Measurements from ENCODE around the gene YOD1.

The YOD1 gene

DNA sequence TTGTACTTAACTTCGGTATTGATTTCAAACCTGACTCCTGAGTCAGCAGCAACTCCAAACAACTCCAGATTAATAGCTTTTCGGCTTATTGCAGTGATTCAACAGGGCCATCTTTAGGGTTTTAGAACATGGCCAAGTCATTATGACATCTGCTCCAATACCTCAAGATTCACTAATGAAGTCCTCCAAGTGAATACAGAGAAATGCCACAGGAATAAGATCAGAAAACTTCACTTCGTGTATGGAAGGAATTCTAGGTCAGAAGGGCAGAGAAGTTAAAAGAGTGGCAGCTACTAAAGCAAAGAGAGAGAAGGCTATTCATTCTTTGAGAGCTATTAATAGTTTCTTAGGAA is 10.9 kb downstream of the YOD1 start:
- H3K9me3 Mint-ChIP-seq, result no peaks in the 10 kb centered on the region
- no peak overlapping the region for H3K27ac Mint-ChIP-seq
- ATAC-seq (no peak), DNase-seq (no peak)
- no peaks in the 10 kb centered on the region for H3K27me3 Mint-ChIP-seq
- H3K4me1 Mint-ChIP-seq, result peaks cover 11% of the 10 kb centered on the region
- no peak overlapping the region for H3K4me3 Mint-ChIP-seq

DNA sequence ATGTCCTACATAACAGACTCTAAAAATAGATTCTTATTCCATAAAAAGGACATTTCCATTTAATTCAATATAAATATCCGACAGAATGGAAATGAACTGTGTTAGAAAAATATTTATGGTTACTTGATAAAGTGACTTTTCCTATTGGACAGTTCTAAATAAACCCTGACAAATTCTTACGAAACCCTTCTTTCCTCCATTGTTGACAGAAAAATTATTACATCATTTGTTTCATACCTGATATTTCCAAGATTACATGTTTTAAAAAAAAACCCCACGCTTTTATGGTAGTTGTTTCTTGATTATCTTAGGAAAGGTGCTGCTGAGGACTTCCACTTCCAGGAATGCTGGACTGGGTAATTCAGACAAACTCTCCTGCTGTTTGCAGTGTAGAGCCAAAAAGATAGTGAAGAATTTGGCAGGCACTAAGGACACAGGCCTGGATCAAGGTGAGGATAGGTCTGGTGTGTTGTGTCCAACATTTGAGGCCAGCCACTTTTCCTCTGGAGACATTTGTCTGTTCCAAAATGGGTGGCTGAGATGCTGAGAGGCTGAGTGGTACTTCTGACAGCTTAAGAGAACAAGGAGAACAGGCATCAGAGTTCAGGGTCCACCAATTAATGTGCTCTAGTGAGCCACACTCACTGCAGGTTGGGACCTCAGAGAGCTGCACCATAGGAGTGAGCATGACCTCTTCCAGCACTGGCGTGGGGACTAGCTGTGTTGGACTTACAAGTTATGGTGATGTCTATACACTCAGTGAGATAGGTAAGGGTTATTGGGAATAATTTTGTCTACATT is 11.4 kb downstream of the YOD1 start:
- DNase-seq, result no peak
- Mint-ChIP-seq H3K27ac (no peak overlapping the region), H3K9me3 (no peaks in the 10 kb centered on the region), H3K27me3 (no peaks in the 10 kb centered on the region), H3K4me3 (no peak overlapping the region), H3K4me1 (peaks cover 7% of the 10 kb centered on the region)
- no peak for ATAC-seq

DNA sequence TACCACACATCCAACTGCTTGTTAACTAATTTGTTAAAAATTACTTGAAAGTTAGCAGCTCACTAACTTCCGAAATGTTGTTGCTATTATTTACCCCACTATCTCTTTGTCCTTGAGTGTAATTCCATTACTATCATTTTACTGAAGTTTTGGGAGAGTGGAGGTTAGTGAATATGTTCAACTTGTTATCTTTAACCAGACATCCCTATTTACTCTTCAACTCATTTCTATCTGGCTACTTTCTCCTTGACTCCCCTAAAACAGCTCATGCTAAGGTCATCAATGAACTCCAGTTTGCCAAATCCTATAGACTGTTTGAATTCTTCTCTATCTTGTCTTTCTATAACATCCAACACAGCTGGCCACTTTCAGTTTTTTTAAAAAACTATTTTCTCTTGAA is 14.1 kb downstream of the YOD1 start:
- no peaks in the 10 kb centered on the region for H3K4me1 Mint-ChIP-seq
- ATAC-seq, result no peak

DNA sequence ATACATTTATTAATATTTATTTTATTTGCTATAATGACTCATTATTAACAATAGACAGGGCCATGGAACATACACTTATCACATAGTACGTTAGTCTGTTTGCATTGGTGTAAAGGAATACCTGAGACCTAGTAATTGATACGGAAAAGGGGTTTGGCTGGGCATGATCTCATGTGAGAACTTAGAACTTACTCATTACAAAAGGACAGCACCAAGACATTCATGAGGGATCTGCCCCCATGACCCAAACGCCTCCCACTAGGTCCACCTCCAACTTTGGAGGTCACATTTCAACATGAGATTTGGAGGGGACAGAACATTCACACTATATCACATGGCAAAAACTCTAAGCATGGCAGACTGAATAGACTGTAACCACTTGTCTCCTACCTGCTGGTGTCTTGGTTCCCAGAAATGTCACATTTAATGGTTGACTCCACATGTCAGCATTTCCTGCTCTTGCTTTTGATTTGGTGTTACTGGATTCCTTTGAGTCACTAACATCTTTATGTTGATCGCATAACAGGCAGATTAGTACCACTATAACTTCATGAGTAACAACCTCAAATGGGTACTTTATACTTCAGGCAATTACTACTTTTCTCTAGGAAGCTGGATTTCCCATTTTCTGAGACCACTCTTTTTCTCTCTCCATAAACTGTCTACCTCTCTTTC is 15.0 kb downstream of the YOD1 start:
- ATAC-seq, result peak; percentile 42
- H3K4me3 Mint-ChIP-seq, result no peak overlapping the region
- H3K9me3 Mint-ChIP-seq, result no peaks in the 10 kb centered on the region
- no peaks in the 10 kb centered on the region for H3K4me1 Mint-ChIP-seq
- H3K27ac Mint-ChIP-seq, result no peak overlapping the region
- no peak for DNase-seq
- H3K27me3 Mint-ChIP-seq, result peaks cover 20% of the 10 kb centered on the region

More for the DNA sequence above, 14.1 kb downstream of the YOD1 start:
- no peak for DNase-seq
- Mint-ChIP-seq H3K9me3 (no peaks in the 10 kb centered on the region), H3K27ac (no peak overlapping the region), H3K27me3 (peaks cover 11% of the 10 kb centered on the region), H3K4me3 (no peak overlapping the region)

DNA sequence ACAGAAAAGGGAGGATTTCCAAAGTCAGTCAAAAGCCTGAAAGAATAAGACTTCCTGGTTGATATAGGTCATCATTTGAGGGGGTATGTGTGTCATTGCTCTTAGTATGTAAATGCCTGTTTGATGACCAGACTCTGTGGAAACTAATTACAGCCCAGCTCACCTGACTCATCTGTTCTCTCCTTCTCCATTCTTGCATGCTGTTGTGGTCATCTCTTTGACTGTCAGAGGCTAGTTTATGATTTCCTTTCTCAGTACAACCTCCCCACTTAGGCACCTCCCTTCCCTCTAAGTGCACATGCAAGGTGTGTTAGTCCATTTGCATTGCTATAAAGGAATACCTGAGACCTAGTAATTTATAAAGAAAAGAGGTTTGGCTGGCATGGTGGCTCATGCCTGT is 16.0 kb downstream of the YOD1 start:
- Mint-ChIP-seq H3K27ac (no peak overlapping the region), H3K4me3 (no peak overlapping the region), H3K27me3 (peaks cover 30% of the 10 kb centered on the region), H3K4me1 (no peaks in the 10 kb centered on the region), H3K9me3 (no peaks in the 10 kb centered on the region)
- DNase-seq (no peak), ATAC-seq (peak; percentile 79)

DNA sequence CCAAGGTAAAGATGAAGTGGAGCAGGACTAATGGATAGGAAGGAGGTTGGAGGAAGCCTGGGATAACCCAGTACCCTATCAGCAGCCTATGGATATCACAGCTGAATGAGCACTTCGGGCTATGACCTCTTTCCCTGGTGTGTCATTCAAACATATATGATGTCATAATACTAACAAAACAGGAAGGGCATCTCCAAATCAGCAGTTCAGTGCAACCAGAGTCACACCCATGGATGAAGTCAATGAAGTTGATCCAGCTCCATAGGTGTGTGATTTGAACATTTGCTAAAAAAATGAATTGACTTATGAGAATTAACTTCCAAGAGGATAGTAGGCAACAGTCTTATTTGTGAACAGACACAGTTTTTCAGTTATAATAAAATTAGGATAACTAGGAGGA is 16.8 kb downstream of the YOD1 start:
- no peak for DNase-seq
- H3K27ac Mint-ChIP-seq, result no peak overlapping the region
- no peak for ATAC-seq
- no peak overlapping the region for H3K4me3 Mint-ChIP-seq
- H3K9me3 Mint-ChIP-seq, result no peaks in the 10 kb centered on the region
- no peaks in the 10 kb centered on the region for H3K4me1 Mint-ChIP-seq
- H3K27me3 Mint-ChIP-seq, result peaks cover 34% of the 10 kb centered on the region

DNA sequence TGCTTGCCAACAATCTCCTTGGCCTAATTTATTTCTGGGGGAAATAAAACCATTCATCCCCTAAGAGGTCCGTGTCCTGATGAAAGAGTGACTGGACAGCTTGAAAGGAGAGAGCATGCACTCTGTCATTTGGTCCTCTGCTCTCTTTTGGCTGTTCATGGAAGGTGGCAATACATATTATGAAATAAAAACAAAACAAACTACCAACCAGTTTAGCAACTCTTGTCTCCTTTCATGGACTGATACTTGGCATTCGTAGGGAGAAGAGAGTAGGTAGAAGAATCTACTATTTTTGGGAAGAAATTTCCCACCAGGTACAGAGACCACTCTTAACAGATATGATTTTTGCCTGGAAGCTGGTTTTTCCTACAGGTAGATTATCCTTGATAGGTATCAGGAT is 17.7 kb downstream of the YOD1 start:
- peaks cover 43% of the 10 kb centered on the region for H3K27me3 Mint-ChIP-seq
- H3K4me1 Mint-ChIP-seq, result no peaks in the 10 kb centered on the region
- no peak for ATAC-seq
- no peak overlapping the region for H3K27ac Mint-ChIP-seq
- H3K4me3 Mint-ChIP-seq, result no peak overlapping the region
- H3K9me3 Mint-ChIP-seq, result no peaks in the 10 kb centered on the region
- DNase-seq, result no peak

DNA sequence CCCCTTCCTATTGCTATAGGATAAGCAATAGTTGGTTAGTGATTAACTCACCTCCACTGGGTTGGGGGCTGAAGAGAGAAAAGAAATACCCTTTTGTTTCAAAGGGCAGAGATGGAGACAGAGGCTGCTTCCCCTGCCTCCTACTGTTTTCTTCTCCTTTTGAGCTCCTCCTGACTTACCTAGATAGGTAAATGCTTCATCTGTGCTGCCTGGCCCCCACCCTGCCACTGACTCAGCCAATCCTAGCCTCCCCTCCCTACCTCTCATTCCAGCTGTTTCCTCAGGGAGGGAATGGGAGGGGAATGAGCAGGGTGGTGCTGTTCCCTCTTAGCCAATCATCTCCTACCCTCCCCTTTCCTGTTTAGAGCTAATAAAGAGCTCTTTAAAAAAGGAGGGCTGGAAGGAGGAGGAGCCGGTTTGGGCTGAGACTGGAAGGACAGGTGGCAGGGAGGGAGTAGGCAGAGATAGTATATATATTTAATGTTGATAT is 18.4 kb downstream of the YOD1 start, which contains the start of gene C1orf116:
Gene C1orf116, minus strand, starts transcription at position 229 of the 490 bp plus-strand sequence. CDS start 5,158 bp downstream, outside the sequence.
- DNase-seq, result no peak
- Mint-ChIP-seq H3K4me1 (no peaks in the 10 kb centered on the region), H3K4me3 (no peak within 1 kb of the TSS), H3K27ac (no peak within 1 kb of the TSS), H3K27me3 (peaks cover 45% of the 10 kb centered on the region), H3K9me3 (no peaks in the 10 kb centered on the region)
- ATAC-seq, result no peak

DNA sequence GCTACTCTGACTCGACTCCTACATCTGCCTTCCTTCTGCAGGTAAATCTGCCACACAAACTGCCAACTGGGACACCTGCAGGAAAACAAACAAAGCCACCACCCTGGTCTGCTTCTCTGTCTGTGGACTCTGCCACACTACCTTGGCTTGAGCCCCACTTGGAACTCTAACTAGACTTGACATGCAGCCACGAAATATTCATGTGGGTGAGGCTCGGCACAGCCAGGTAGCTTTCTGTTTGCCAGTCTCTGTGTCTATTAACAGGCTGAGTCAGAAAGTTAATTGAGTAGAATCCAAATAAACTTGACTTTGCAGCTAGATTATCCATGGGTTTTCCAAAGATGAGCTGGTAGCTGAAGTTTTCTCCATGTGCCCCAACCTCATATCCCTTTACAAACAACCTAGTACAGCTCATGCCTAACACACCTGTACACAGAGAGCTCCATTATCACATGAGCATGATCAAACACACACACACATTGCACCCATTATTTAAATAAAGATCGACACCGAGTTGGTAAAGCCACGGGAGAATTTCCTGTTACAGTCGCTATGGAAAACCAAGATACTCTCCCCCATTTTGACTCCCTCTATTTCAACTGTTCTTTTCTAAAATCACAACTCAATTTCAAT is 19.3 kb downstream of the YOD1 start:
- H3K9me3 Mint-ChIP-seq, result no peaks in the 10 kb centered on the region
- H3K27me3 Mint-ChIP-seq, result peaks cover 53% of the 10 kb centered on the region
- H3K27ac Mint-ChIP-seq, result no peak overlapping the region
- ATAC-seq (no peak), DNase-seq (no peak)
- no peaks in the 10 kb centered on the region for H3K4me1 Mint-ChIP-seq
- no peak overlapping the region for H3K4me3 Mint-ChIP-seq

DNA sequence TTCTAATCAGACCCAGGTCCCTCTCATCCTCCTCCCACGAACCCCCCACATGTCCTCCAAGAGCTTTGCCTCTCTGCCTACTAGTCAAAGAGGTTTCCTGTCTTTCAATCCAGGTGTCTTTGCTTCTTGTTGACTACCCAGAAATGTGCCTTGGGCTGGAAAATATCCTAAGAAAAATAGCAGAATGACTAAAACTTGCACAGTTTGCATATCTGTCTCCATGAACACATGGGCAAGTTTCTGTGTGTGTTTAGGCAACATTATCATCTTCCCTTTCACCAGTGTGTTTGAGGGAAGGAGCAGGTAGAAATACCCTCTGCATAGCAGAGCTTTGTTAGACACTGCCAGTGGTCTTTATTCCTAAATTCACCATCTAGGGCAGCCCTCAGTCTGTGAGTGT is 20.0 kb downstream of the YOD1 start:
- DNase-seq (no peak), ATAC-seq (no peak)
- Mint-ChIP-seq H3K4me3 (no peak overlapping the region), H3K9me3 (no peaks in the 10 kb centered on the region), H3K27me3 (peaks cover 54% of the 10 kb centered on the region), H3K27ac (no peak overlapping the region), H3K4me1 (no peaks in the 10 kb centered on the region)

DNA sequence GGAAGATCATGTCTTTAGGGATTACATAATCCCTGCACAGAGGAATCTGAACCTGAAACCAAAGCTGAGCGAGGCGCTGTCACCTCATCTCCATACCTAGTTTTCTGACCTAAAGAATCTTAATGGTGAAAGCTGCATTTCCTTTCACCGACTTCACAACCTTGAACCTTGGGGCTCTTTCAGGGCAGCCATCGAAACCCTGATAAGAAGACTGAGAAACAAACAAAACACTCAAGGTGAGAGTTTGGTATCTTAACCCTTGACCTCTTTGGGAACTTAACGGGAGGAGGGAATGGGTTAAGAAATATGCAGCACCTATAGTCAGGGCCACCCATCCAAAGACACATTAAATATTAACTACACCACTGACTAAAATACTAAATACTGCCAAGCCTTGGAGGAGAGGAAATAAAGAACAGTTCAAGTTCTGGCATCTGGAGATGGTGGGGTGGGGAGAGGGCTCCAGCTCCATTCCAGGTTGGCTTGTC is 20.4 kb downstream of the YOD1 start:
- ATAC-seq (no peak), DNase-seq (no peak)
- Mint-ChIP-seq H3K4me3 (no peak overlapping the region), H3K4me1 (no peaks in the 10 kb centered on the region), H3K9me3 (no peaks in the 10 kb centered on the region), H3K27ac (no peak overlapping the region), H3K27me3 (peaks cover 54% of the 10 kb centered on the region)

DNA sequence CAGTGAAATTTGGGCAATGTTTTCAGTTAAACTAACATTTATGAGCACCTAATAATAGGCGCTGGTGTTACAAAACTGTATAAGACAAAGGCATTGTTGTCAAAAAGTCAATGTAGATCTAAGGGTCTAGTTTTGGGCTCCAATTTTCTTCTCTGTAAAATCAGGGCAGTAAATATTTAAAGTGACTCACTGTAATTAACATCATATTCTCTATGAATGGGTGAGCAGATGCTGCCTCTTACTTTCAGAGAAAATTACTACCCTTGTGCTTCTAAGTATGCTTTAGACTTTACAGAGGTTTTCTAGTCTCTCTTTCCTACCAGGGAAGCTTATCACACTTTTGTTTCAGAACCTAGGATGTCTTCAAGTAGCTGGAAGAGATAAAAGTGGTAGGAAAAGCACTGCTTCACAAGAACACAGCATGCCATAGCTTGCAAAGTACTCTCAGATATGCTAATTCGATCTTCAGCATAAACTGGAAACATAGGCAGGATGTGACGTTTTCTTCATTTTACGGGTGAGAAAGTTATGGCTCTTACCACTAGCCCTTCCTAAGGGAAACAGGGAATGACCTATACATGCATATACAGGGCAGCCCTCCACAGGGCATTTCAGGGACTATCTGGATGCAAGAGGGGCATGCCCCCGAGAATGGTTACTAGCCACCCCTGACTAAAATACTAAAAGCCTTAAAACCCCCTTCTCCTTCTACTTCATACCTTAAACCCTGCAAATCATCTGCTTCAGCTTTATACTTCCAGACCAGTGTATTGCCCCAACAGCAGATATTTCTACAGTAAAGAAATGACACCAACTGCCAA is 21.1 kb downstream of the YOD1 start:
- Mint-ChIP-seq H3K9me3 (no peaks in the 10 kb centered on the region), H3K27me3 (peaks cover 55% of the 10 kb centered on the region), H3K4me3 (no peak overlapping the region), H3K27ac (no peak overlapping the region), H3K4me1 (peaks cover 1% of the 10 kb centered on the region)
- ATAC-seq, result no peak
- DNase-seq, result no peak

DNA sequence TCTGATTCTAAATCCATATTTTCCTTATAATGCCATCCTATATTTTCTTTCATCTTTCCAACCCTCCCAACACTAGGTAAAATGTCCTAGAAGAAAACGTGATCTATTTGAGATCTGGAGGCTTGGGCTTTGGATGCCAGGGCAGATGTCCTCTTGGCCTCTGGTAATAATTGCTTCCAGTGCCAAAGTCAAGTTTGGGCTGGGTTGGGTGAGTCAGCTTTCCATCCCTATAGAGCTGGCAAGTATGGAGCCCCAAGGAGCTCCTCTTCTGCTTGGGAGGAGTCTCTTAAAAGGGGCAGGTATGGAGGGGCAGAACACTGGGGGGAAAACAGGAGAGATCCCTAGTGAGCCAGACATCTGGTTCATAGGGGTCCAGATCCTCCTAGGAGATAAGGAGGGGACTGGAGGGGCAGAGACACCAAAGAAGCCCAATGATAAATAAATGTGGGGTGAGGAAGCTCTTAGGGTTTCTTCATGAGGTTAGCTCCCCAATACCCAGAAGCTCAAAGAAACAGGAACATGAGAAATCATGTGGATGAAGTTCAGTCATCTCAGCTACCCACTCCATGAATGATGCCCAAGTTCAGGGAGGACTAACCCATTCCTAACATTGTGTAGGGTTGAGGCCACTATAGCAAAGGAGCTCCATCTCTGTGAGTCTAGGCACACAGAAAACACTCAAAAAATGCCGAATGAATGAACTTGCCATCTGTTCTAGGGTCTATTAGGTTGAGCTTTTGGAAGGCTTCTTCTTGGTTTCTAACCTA is 21.9 kb downstream of the YOD1 start:
- Mint-ChIP-seq H3K27ac (no peak overlapping the region), H3K27me3 (peaks cover 64% of the 10 kb centered on the region), H3K4me1 (peaks cover 10% of the 10 kb centered on the region), H3K4me3 (no peak overlapping the region), H3K9me3 (no peaks in the 10 kb centered on the region)
- DNase-seq, result no peak
- no peak for ATAC-seq

DNA sequence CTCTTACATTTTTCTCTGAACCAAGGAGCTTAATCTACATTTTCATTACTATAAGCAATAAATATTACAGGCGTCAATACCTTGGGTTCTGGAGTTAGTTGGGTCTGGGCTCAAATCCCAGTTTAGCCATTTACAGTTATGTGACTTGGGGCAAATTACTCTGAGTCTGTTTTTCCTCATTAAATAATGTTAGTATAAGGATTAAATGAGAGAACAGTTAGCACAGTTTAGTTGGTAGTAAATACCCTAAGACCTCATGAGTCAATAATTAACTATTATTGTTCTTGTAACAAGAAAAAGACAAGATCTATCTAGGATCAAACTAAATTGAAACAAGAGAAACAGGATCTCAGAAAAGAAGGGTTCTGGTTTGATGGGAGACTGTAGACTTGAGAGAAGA is 23.1 kb downstream of the YOD1 start:
- Mint-ChIP-seq H3K4me1 (peaks cover 11% of the 10 kb centered on the region), H3K9me3 (no peaks in the 10 kb centered on the region), H3K27ac (no peak overlapping the region), H3K4me3 (no peak overlapping the region), H3K27me3 (peaks cover 63% of the 10 kb centered on the region)
- ATAC-seq (no peak), DNase-seq (no peak)
